Measurements from ENCODE around the gene HDDC3.

GRCh38 chr15:90916461-90916860 is 15.9 kb downstream of the HDDC3 start:
- TF ChIP-seq CTCF (IDR thresholded peaks at IDR 0.05; ENCODE audit: insufficient read depth, low read depth, low read length) (no peak), EZH2 (IDR thresholded peaks at IDR 0.05; ENCODE audit: insufficient read depth, low read length) (no peak)
